GM12878 (cell line): ENCODE results near the gene PPHLN1. TPM values are rescaled to one million over a fixed set of nuclear protein-coding genes. Genes with fewer than 3 reads are reported as not detected.

Experiments
- ATAC-seq: fragments of 200-7000 bp; cut with Tn5 transposase; 3 replicates; pipeline ENCODE4 v1.9.1; 2020; ENCODE audit warnings: mild to moderate bottlenecking, moderate library complexity
- BruUV-seq: library from RNA; stranded (reverse); fragments of 400-500 nt; replicated peaks from 2 replicates; lab custom pipeline; 2021; lab: Mats Ljungman, UMichigan
- CTCF ChIA-PET: fragments of 300-600 bp; sonication (Branson Sonifier 250); formaldehyde crosslinking; extraction: SDS; loops from one replicate; lab custom pipeline; 2021; ENCODE audit warnings: inconsistent platforms; lab: Yijun Ruan, JAX
- POLR2A ChIA-PET: fragments of 350-600 bp; formaldehyde crosslinking; extraction: SDS; loops from one replicate; lab custom pipeline; 2021; ENCODE audit warnings: inconsistent platforms; lab: Charles Lee
- RAD21 ChIA-PET: fragments of 300-600 bp; sonication (Branson Sonifier 250); formaldehyde crosslinking; loops from one replicate; lab custom pipeline; 2023; ENCODE audit warnings: antibody characterized with exemption; ENCODE audit not compliant: unreplicated experiment; lab: Charles Lee
- SMC1A ChIA-PET: fragments of 300-600 bp; sonication (Branson Sonifier 250); formaldehyde crosslinking; loops from one replicate; lab custom pipeline; 2023; ENCODE audit not compliant: unreplicated experiment, uncharacterized antibody; lab: Charles Lee
- DNase-seq: peaks from one replicate; pipeline ENCODE4 v3.0.0-alpha.2; 2011; ENCODE audit warnings: low read depth, low spot score
- FAIRE-seq: peaks from 3 replicates; lab custom pipeline; 2011; peaks lifted over from hg19 to GRCh38; lab: Jason Lieb, UNC
- H2AFZ ChIP-seq: 2 replicates; pipeline ENCODE4 v1.6.0; 2011; ENCODE audit warnings: low read depth, low read length, control low read depth; ENCODE audit not compliant: control insufficient read depth
- H3K27ac ChIP-seq: 2 replicates; pipeline ENCODE4 v1.5.1; 2011; ENCODE audit warnings: control low read depth; ENCODE audit not compliant: control insufficient read depth, insufficient read depth
- H3K27me3 ChIP-seq, 2 experiments: replicated peaks in 1 of 2; 2 replicates each; pipeline versions ENCODE4 v1.6.0 to v1.6.1; 2011; ENCODE audit warnings: low read length in 1 of 2; ENCODE audit not compliant: control insufficient read depth in 2 of 2, insufficient read depth in 2 of 2
- H3K36me3 ChIP-seq, 2 experiments: 2 replicates each; pipeline ENCODE4 v1.5.1; 2011; ENCODE audit warnings: low read length in 1 of 2; ENCODE audit not compliant: control insufficient read depth in 2 of 2, insufficient read depth in 2 of 2
- H3K4me1 ChIP-seq: 2 replicates; pipeline ENCODE4 v1.6.1; 2011; ENCODE audit warnings: mild to moderate bottlenecking, low read length, moderate library complexity, mixed read lengths; ENCODE audit not compliant: control insufficient read depth, insufficient read depth
- H3K4me2 ChIP-seq: 2 replicates; pipeline ENCODE4 v1.6.0; 2011; ENCODE audit warnings: control low read depth; ENCODE audit not compliant: control insufficient read depth, insufficient read depth
- H3K4me3 ChIP-seq: fragments of 200-600 bp; sonication (generic); 2 replicates; pipeline ENCODE4 v1.5.1; 2016
- H3K79me2 ChIP-seq: 2 replicates; pipeline ENCODE4 v1.6.0; 2011; ENCODE audit warnings: low read length; ENCODE audit not compliant: control insufficient read depth, insufficient read depth
- H3K9ac ChIP-seq: 2 replicates; pipeline ENCODE4 v1.8.0; 2011; ENCODE audit warnings: low read length, control low read depth, mixed read lengths; ENCODE audit not compliant: control insufficient read depth, insufficient read depth
- H3K9me3 ChIP-seq: replicated peaks from 3 replicates; pipeline ENCODE4 v1.5.1; 2011; ENCODE audit warnings: mild to moderate bottlenecking, low read length; ENCODE audit not compliant: control insufficient read depth, insufficient read depth
- H4K20me1 ChIP-seq: 2 replicates; pipeline ENCODE4 v1.6.0; 2011; ENCODE audit not compliant: control insufficient read depth, insufficient read depth
- ATF7 ChIP-seq: fragments of 450-650 bp; IDR thresholded peaks from 2 replicates; pipeline ENCODE4 v1.6.1; 2016; ENCODE audit warnings: low read depth, mild to moderate bottlenecking
- CHD1 ChIP-seq: IDR thresholded peaks from 2 replicates; pipeline ENCODE4 v1.6.1; 2012; ENCODE audit warnings: low read depth, low read length, improper control_type of control experiment
- HCFC1 ChIP-seq: fragments of 150-350 bp; IDR thresholded peaks from 2 replicates; pipeline ENCODE4 v1.6.1; 2014; ENCODE audit warnings: low read length
- IKZF1 ChIP-seq: fragments of 450-650 bp; conservative IDR thresholded peaks from 2 replicates; pipeline ENCODE4 v1.6.1; 2017; ENCODE audit warnings: antibody characterized with exemption, mild to moderate bottlenecking
- MYB ChIP-seq: fragments of 150-350 bp; IDR thresholded peaks from 2 replicates; pipeline ENCODE4 v1.6.1; 2014; ENCODE audit warnings: mild to moderate bottlenecking, low read depth, low read length, borderline replicate concordance
- PKNOX1 ChIP-seq: fragments of 450-650 bp; IDR thresholded peaks from 2 replicates; pipeline ENCODE4 v1.6.1; 2016; ENCODE audit warnings: mild to moderate bottlenecking
- RCOR1 ChIP-seq: conservative IDR thresholded peaks from 2 replicates; pipeline ENCODE4 v1.6.1; 2012; ENCODE audit warnings: low read depth, low read length, improper control_type of control experiment
- RELB ChIP-seq: fragments of 450-650 bp; IDR thresholded peaks from 2 replicates; pipeline ENCODE4 v1.6.1; 2017; ENCODE audit warnings: low read depth, mild to moderate bottlenecking, moderate library complexity
- SMC3 ChIP-seq: IDR thresholded peaks from 2 replicates; pipeline ENCODE4 v1.6.1; 2011; ENCODE audit warnings: low read length, improper control_type of control experiment, borderline replicate concordance
- TBL1XR1 ChIP-seq: IDR thresholded peaks from 2 replicates; pipeline ENCODE4 v1.6.1; 2012; ENCODE audit warnings: low read depth, low read length, improper control_type of control experiment
- USF2 ChIP-seq: IDR thresholded peaks from 2 replicates; pipeline ENCODE4 v1.6.1; 2011; ENCODE audit warnings: low read depth, low read length, improper control_type of control experiment, borderline replicate concordance
- WGBS: methylation state at CpG from one replicate; pipeline ENCODE4 v1.1.6; 2016; ENCODE audit warnings: low lambda C conversion rate; ENCODE audit not compliant: insufficient replicate concordance, insufficient coverage; ENCODE audit errors: missing lambda C conversion rate; 5-methylcytosine and 5-hydroxymethylcytosine counted together
- in situ Hi-C: fragments of 300-500 bp; cut with MboI; formaldehyde crosslinking; loops from 9 replicates; pipeline ENCODE4 v1.14.3; 2018; ENCODE audit warnings: mixed read lengths
- intact Hi-C: fragments of 100-400 bp; cut with micrococcal nuclease; formaldehyde crosslinking; loops from one replicate; pipeline ENCODE4 v1.14.2; 2022; ENCODE audit not compliant: unreplicated experiment
- polyA plus RNA-seq, 11 experiments: library from polyadenylated mRNA; depleted of rRNA in 4 of 11; unstranded in 6 of 11; stranded (reverse) in 5 of 11; fragments of >200 nt; fragmentation: Nextera tagmentation in 4 of 11; fragmentation: Illumina TruSeq in 1 of 11; extraction: Ambion mirVana in 4 of 11; extraction: Trizol in 1 of 11; gene quantifications; 1 replicate in 1 of 11; 2 replicates in 10 of 11; pipeline versions ENCODE4 v1.2.1 to v1.2.3, GENCODE V29; 2011 to 2016; ENCODE audit warnings: inconsistent platforms in 2 of 11, missing spikeins in 2 of 11, low read depth in 1 of 11
- total RNA-seq, 4 experiments: library from RNA; depleted of rRNA in 3 of 4; stranded (reverse); fragments of >200 nt in 3 of 4; fragmentation: Illumina TruSeq in 1 of 4; extraction: Trizol in 1 of 4; gene quantifications; 2 replicates each; pipeline versions ENCODE4 v1.2.1 to v1.2.3, GENCODE V29; 2013 to 2021

PPHLN1 gene
- total and polyA plus RNA-seq, 10 of the 15 experiments (the other 5 are each of a cell fraction or from before 2014, with no cell fraction given): 73.6 to 117 (median 92.1) TPM

- intact Hi-C loops (no loop called here), in situ Hi-C loops (no loop called here)
- no peak overlapping the region for H3K27ac ChIP-seq
- peaks cover 1 to 4% of the 10 kb centered on the region in 2 experiments; a peak in 2 of 4 replicates for H3K36me3 ChIP-seq
- WGBS: 37% methylated on average over 3 of the region's 3 CpGs
- no peaks in the 10 kb centered on the region for H3K4me1 ChIP-seq
- peaks cover 40% of the 10 kb centered on the region for H3K79me2 ChIP-seq
- H3K4me3 ChIP-seq: no peak overlapping the region
- TF ChIP-seq MYB (no peak), HCFC1 (no peak), CHD1 (no peak), TBL1XR1 (no peak), RELB (no peak), ATF7 (no peak), SMC3 (no peak), USF2 (no peak), RCOR1 (no peak), IKZF1 (no peak), PKNOX1 (no peak)
- H4K20me1 ChIP-seq: no peaks in the 10 kb centered on the region
- ChIA-PET CTCF (no interaction called here), RAD21 (no interaction called here), SMC1A (interaction anchor here (1.2 kb wide), 1 partner anchor 10 kb away, joined by 4 read pairs; no protein-coding TSS in a partner anchor), POLR2A (no interaction called here)
- H2AFZ ChIP-seq: no peak overlapping the region
- FAIRE-seq (no peak), DNase-seq (no peak), ATAC-seq (peak; percentile 19; the same call in 2 of the 3 replicates)
- BruUV-seq: TSS peak; percentile 12
- H3K9me3 ChIP-seq: no peaks in the 10 kb centered on the region; the same call in 2 of the 3 replicates
- no peaks in the 10 kb centered on the region for H3K27me3 ChIP-seq
- H3K9ac ChIP-seq: no peak overlapping the region
- no peak overlapping the region for H3K4me2 ChIP-seq
Measured at GRCh38 chr12:42343721-42344120, 17.8 kb downstream of the PPHLN1 start.
